ENCODE measurements around the gene IL22RA2. TPM values are rescaled to one million over a fixed set of nuclear protein-coding genes. Genes with fewer than 3 reads are reported as not detected.

IL22RA2 gene
- total RNA-seq, 4 donors from 2014 or later = not detected

- H3K4me3 ChIP-seq = no peak overlapping the region
- no peaks in the 10 kb centered on the region for H3K36me3 ChIP-seq
- TF ChIP-seq CTCF (IDR thresholded peaks at IDR 0.05) (no peak), POLR2A (IDR thresholded peaks at IDR 0.05) (no peak)
- H3K27ac ChIP-seq = no peak overlapping the region
- no peaks in the 10 kb centered on the region for H3K9me3 ChIP-seq
- intact Hi-C loops (cut with DNase I; ENCODE audit: low total_unique reads) = no loop called here
- no peaks in the 10 kb centered on the region for H3K27me3 ChIP-seq
- no peak for DNase-seq
- H3K4me1 ChIP-seq = no peaks in the 10 kb centered on the region
These were observed 26.2 kb downstream of the IL22RA2 start for GRCh38 chr6:137147195-137147594.

GRCh38 chr6:137146206-137146605, 27.2 kb downstream of the IL22RA2 start:
- Histone ChIP-seq H3K36me3 (no peaks in the 10 kb centered on the region), H3K9me3 (no peaks in the 10 kb centered on the region), H3K4me1 (no peaks in the 10 kb centered on the region), H3K4me3 (no peak overlapping the region), H3K27ac (no peak overlapping the region), H3K27me3 (no peaks in the 10 kb centered on the region)
- no peak for DNase-seq
- intact Hi-C loops (cut with DNase I; ENCODE audit: low total_unique reads) = no loop called here
- TF ChIP-seq POLR2A (IDR thresholded peaks at IDR 0.05) (no peak), CTCF (IDR thresholded peaks at IDR 0.05) (no peak)

- Histone ChIP-seq H3K27me3 (no peaks in the 10 kb centered on the region), H3K9me3 (no peaks in the 10 kb centered on the region), H3K4me3 (no peak overlapping the region), H3K36me3 (no peaks in the 10 kb centered on the region), H3K27ac (no peak overlapping the region), H3K4me1 (no peaks in the 10 kb centered on the region)
- intact Hi-C loops (cut with DNase I; ENCODE audit: low total_unique reads) = no loop called here
- no peak for DNase-seq
- TF ChIP-seq CTCF (IDR thresholded peaks at IDR 0.05) = no peak
- TF ChIP-seq POLR2A (IDR thresholded peaks at IDR 0.05) = no peak
These were observed 28.0 kb downstream of the IL22RA2 start for GRCh38 chr6:137145421-137145820.

- no peak for DNase-seq
- H3K36me3 ChIP-seq = no peaks in the 10 kb centered on the region
- H3K4me1 ChIP-seq = no peaks in the 10 kb centered on the region
- H3K9me3 ChIP-seq = peaks cover 0 to 5% of the 10 kb centered on the region in 2 donors
- no peak for TF ChIP-seq POLR2A (IDR thresholded peaks at IDR 0.05)
- TF ChIP-seq CTCF (IDR thresholded peaks at IDR 0.05) = no peak
- H3K27me3 ChIP-seq = no peaks in the 10 kb centered on the region
- no peak overlapping the region for H3K27ac ChIP-seq
- intact Hi-C loops (cut with DNase I; ENCODE audit: low total_unique reads) = no loop called here
- H3K4me3 ChIP-seq = no peak overlapping the region
These were observed 37.4 kb downstream of the IL22RA2 start for GRCh38 chr6:137136065-137136464.

GRCh38 chr6:137134483-137134882, 39.0 kb downstream of the IL22RA2 start:
- H3K4me3 ChIP-seq = no peak overlapping the region
- H3K9me3 ChIP-seq = peaks cover 0 to 5% of the 10 kb centered on the region in 2 donors
- H3K27ac ChIP-seq = no peak overlapping the region
- TF ChIP-seq CTCF (IDR thresholded peaks at IDR 0.05) = no peak
- TF ChIP-seq POLR2A (IDR thresholded peaks at IDR 0.05) = no peak
- H3K36me3 ChIP-seq = no peaks in the 10 kb centered on the region
- no peaks in the 10 kb centered on the region for H3K4me1 ChIP-seq
- no peaks in the 10 kb centered on the region for H3K27me3 ChIP-seq
- DNase-seq = no peak
- intact Hi-C loops (cut with DNase I; ENCODE audit: low total_unique reads) = no loop called here

Measured in uterus (tissue), 4 donors.